SK-N-SH treated with all-trans-retinoic acid at 6 μM for 48 hours (cell line): ENCODE results near the gene ERGIC1.

Source experiments
- BACH2 ChIP-seq: fragments of 250-450 bp; sonication (Bioruptor Pico); IDR thresholded peaks from 2 replicates; pipeline ENCODE4 v1.9.0; 2021; ENCODE audit warnings: mild to moderate bottlenecking, borderline replicate concordance
- CREB5 ChIP-seq: fragments of 250-450 bp; sonication (Bioruptor Pico); IDR thresholded peaks from 2 replicates; pipeline ENCODE4 v1.5.1; 2020; ENCODE audit warnings: low read depth, mild to moderate bottlenecking, moderate library complexity
- ESRRG ChIP-seq: fragments of 250-450 bp; sonication (Bioruptor Pico); IDR thresholded peaks from 2 replicates; pipeline ENCODE4 v1.6.1; 2021; ENCODE audit warnings: mild to moderate bottlenecking
- GLIS3 ChIP-seq: fragments of 250-450 bp; sonication (Bioruptor Pico); IDR thresholded peaks from 2 replicates; pipeline ENCODE4 v1.5.0; 2020; ENCODE audit warnings: mild to moderate bottlenecking, moderate library complexity
- ISL1 ChIP-seq: fragments of 250-450 bp; sonication (Bioruptor Pico); IDR thresholded peaks from 2 replicates; pipeline ENCODE4 v2.1.2; 2022; ENCODE audit warnings: mild to moderate bottlenecking, moderate library complexity
- PPARA ChIP-seq: fragments of 250-450 bp; sonication (Bioruptor Pico); IDR thresholded peaks from 2 replicates; pipeline ENCODE4 v1.5.0; 2020; ENCODE audit warnings: mild to moderate bottlenecking, borderline replicate concordance
- RARB ChIP-seq: fragments of 250-450 bp; sonication (Bioruptor Pico); IDR thresholded peaks from 2 replicates; pipeline ENCODE4 v1.8.0; 2021; ENCODE audit warnings: mild to moderate bottlenecking, moderate library complexity
- SNAI2 ChIP-seq: fragments of 250-450 bp; sonication (Bioruptor Pico); IDR thresholded peaks from 2 replicates; pipeline ENCODE4 v1.5.0; 2020; ENCODE audit warnings: mild to moderate bottlenecking, moderate library complexity
- TCF4 ChIP-seq: fragments of 250-450 bp; sonication (Bioruptor Pico); IDR thresholded peaks from 2 replicates; pipeline ENCODE4 v1.8.0; 2021; ENCODE audit warnings: mild to moderate bottlenecking, moderate library complexity, borderline replicate concordance
- TOX ChIP-seq: fragments of 250-450 bp; sonication (Bioruptor Pico); IDR thresholded peaks from 2 replicates; pipeline ENCODE4 v1.8.0; 2021; ENCODE audit warnings: mild to moderate bottlenecking, moderate library complexity, borderline replicate concordance
- ZFP3 ChIP-seq: fragments of 250-450 bp; sonication (Bioruptor Pico); IDR thresholded peaks from 2 replicates; pipeline ENCODE4 v1.5.0; 2020; ENCODE audit warnings: mild to moderate bottlenecking, moderate library complexity
- ZFP30 ChIP-seq: fragments of 450-650 bp; formaldehyde crosslinking; IDR thresholded peaks from 2 replicates; pipeline ENCODE4 v1.5.0; 2022; ENCODE audit warnings: mild to moderate bottlenecking, moderate library complexity
- ZNF8 ChIP-seq: fragments of 450-650 bp; formaldehyde crosslinking; IDR thresholded peaks from 2 replicates; pipeline ENCODE4 v1.5.0; 2020; ENCODE audit warnings: mild to moderate bottlenecking, moderate library complexity
- TF ChIP-seq, protein P1 (sequence below): fragments of 250-450 bp; sonication (Bioruptor Pico); IDR thresholded peaks from 2 replicates; pipeline ENCODE4 v1.8.0; 2020; ENCODE audit warnings: mild to moderate bottlenecking, moderate library complexity, borderline replicate concordance

GRCh38 chr5:172868436-172868923 is 34.4 kb downstream of the ERGIC1 start:
- TF ChIP-seq, protein P1, sequence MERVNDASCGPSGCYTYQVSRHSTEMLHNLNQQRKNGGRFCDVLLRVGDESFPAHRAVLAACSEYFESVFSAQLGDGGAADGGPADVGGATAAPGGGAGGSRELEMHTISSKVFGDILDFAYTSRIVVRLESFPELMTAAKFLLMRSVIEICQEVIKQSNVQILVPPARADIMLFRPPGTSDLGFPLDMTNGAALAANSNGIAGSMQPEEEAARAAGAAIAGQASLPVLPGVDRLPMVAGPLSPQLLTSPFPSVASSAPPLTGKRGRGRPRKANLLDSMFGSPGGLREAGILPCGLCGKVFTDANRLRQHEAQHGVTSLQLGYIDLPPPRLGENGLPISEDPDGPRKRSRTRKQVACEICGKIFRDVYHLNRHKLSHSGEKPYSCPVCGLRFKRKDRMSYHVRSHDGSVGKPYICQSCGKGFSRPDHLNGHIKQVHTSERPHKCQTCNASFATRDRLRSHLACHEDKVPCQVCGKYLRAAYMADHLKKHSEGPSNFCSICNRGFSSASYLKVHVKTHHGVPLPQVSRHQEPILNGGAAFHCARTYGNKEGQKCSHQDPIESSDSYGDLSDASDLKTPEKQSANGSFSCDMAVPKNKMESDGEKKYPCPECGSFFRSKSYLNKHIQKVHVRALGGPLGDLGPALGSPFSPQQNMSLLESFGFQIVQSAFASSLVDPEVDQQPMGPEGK (CRISPR knock-in tag), result no peak
- no peak for TF ChIP-seq BACH2 (CRISPR knock-in tag)
- no peak for TF ChIP-seq ZFP3 (CRISPR knock-in tag)
- TF ChIP-seq SNAI2 (CRISPR knock-in tag), result no peak
- TF ChIP-seq TCF4, result no peak
- TF ChIP-seq ZNF8 (CRISPR knock-in tag), result no peak
- no peak for TF ChIP-seq TOX (CRISPR knock-in tag)
- TF ChIP-seq ZFP30, result no peak
- no peak for TF ChIP-seq ESRRG
- TF ChIP-seq CREB5, result no peak
- TF ChIP-seq PPARA (CRISPR knock-in tag), result no peak
- TF ChIP-seq RARB (CRISPR knock-in tag), result no peak
- peak; percentile 12; the same call in 1 of the 2 replicates for TF ChIP-seq ISL1 (CRISPR knock-in tag)
- TF ChIP-seq GLIS3 (CRISPR knock-in tag), result no peak
